ENCODE measurements around the gene SLCO3A1.
"Not testable (repeated sequence)": the region's sequence is repeated elsewhere in the genome, so short reads cannot be mapped to it uniquely, and the experiment has no call there.

SLCO3A1 gene

GRCh38 chr15:92161039-92161670, 307.6 kb downstream of the SLCO3A1 start:
- no peak for DNase-seq (ENCODE audit: low spot score)

- DNase-seq (ENCODE audit: low spot score) = no peak
These were observed 309.1 kb downstream of the SLCO3A1 start for GRCh38 chr15:92162657-92163056.

- no peak for DNase-seq (ENCODE audit: low spot score)
These were observed 310.1 kb downstream of the SLCO3A1 start for GRCh38 chr15:92163641-92164040.

- peak; percentile 30 for DNase-seq (ENCODE audit: low spot score)
These were observed 311.0 kb downstream of the SLCO3A1 start for GRCh38 chr15:92164327-92165000.

GRCh38 chr15:92165001-92165346, 311.5 kb downstream of the SLCO3A1 start:
- no peak for DNase-seq (ENCODE audit: low spot score)

GRCh38 chr15:92166029-92166428, 312.5 kb downstream of the SLCO3A1 start:
- DNase-seq (ENCODE audit: low spot score) = no peak

- no peak for DNase-seq (ENCODE audit: low spot score)
These were observed 313.4 kb downstream of the SLCO3A1 start for GRCh38 chr15:92166751-92167405.

- no peak for DNase-seq (ENCODE audit: low spot score)
These were observed 313.9 kb downstream of the SLCO3A1 start for GRCh38 chr15:92167451-92167850.

- DNase-seq (ENCODE audit: low spot score) = no peak
These were observed 314.7 kb downstream of the SLCO3A1 start for GRCh38 chr15:92168066-92168683.

- no peak for DNase-seq (ENCODE audit: low spot score)
These were observed 317.4 kb downstream of the SLCO3A1 start for GRCh38 chr15:92170897-92171296.

- DNase-seq (ENCODE audit: low spot score) = no peak
These were observed 325.4 kb downstream of the SLCO3A1 start for GRCh38 chr15:92178911-92179310.

GRCh38 chr15:92184142-92184541, 330.6 kb downstream of the SLCO3A1 start:
- no peak for DNase-seq (ENCODE audit: low spot score)

- no peak for DNase-seq (ENCODE audit: low spot score)
These were observed 331.2 kb downstream of the SLCO3A1 start for GRCh38 chr15:92184679-92185230.

- no peak for DNase-seq (ENCODE audit: low spot score)
These were observed 334.5 kb downstream of the SLCO3A1 start for GRCh38 chr15:92187975-92188374.

- DNase-seq (ENCODE audit: low spot score) = no peak
These were observed 335.7 kb downstream of the SLCO3A1 start for GRCh38 chr15:92189166-92189565.

- DNase-seq (ENCODE audit: low spot score) = no peak
These were observed 341.7 kb downstream of the SLCO3A1 start for GRCh38 chr15:92195241-92195640.

GRCh38 chr15:92196342-92196741, 342.8 kb downstream of the SLCO3A1 start:
- no peak for DNase-seq (ENCODE audit: low spot score)

GRCh38 chr15:92197746-92198145, 344.2 kb downstream of the SLCO3A1 start:
- no peak for DNase-seq (ENCODE audit: low spot score)

GRCh38 chr15:92200891-92201290, 347.4 kb downstream of the SLCO3A1 start:
- DNase-seq (ENCODE audit: low spot score) = no peak

GRCh38 chr15:92205255-92205739, 351.8 kb downstream of the SLCO3A1 start:
- DNase-seq (ENCODE audit: low spot score) = no peak

GRCh38 chr15:92207601-92208000, 354.1 kb downstream of the SLCO3A1 start:
- DNase-seq (ENCODE audit: low spot score) = not testable (repeated sequence)

Measured in AG08395 (cell line).